Measurements from ENCODE around the gene DOK5. TPM values are rescaled to one million over a fixed set of nuclear protein-coding genes. Genes with fewer than 3 reads are reported as not detected.

Gene DOK5
- total RNA-seq, 2 donors from 2014 or later, result 4.6 to 6.7 TPM

DNA sequence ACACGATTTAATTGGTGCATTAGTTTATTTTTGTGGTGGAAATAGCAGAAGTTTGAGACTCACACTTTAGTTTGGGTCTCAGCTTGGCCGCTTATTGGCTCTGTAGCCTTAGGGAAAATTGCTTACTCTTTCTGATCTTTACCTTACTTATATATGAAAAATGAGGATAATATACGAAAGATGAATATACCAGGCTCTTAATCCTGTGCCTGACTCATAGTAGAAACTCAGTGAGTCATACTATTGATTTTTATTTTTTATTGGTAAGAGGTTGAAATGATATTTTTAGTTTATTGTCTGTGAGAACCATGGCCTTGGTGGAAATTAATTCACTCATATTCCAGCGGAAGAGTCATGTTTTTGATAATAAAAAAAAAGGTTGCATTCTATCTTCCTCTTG, 11.2 kb downstream of the DOK5 start:
- H3K4me3 ChIP-seq (ENCODE audit: low read length), result no peak overlapping the region
- TF ChIP-seq, protein P1, sequence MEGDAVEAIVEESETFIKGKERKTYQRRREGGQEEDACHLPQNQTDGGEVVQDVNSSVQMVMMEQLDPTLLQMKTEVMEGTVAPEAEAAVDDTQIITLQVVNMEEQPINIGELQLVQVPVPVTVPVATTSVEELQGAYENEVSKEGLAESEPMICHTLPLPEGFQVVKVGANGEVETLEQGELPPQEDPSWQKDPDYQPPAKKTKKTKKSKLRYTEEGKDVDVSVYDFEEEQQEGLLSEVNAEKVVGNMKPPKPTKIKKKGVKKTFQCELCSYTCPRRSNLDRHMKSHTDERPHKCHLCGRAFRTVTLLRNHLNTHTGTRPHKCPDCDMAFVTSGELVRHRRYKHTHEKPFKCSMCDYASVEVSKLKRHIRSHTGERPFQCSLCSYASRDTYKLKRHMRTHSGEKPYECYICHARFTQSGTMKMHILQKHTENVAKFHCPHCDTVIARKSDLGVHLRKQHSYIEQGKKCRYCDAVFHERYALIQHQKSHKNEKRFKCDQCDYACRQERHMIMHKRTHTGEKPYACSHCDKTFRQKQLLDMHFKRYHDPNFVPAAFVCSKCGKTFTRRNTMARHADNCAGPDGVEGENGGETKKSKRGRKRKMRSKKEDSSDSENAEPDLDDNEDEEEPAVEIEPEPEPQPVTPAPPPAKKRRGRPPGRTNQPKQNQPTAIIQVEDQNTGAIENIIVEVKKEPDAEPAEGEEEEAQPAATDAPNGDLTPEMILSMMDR (conservative IDR thresholded peaks at IDR 0.05), result no peak
- Mint-ChIP-seq H3K4me1 (no peaks in the 10 kb centered on the region), H3K27me3 (ENCODE audit: insufficient read depth) (no peaks in the 10 kb centered on the region), H3K36me3 (ENCODE audit: low read depth) (no peaks in the 10 kb centered on the region), H3K4me3 (no peak overlapping the region), H3K27ac (no peak overlapping the region), H3K9me3 (no peaks in the 10 kb centered on the region)
- no peaks in the 10 kb centered on the region for H3K36me3 ChIP-seq (ENCODE audit: control insufficient read depth, insufficient read depth, low read length)
- H3K27ac ChIP-seq (ENCODE audit: low read depth, low read length), result no peak overlapping the region
- no peak for DNase-seq
- no peaks in the 10 kb centered on the region for H3K9me3 ChIP-seq (ENCODE audit: control insufficient read depth, low read length)
- no peaks in the 10 kb centered on the region for H3K27me3 ChIP-seq (ENCODE audit: control insufficient read depth, insufficient read depth, low read length, poor library complexity, severe bottlenecking)
- WGBS, 2 experiments (ENCODE audit: insufficient coverage in 1 of 2, insufficient read length in 1 of 2), result 100% methylated on average over 2 of the region's 4 CpGs; no CpG with 5 or more reads in 1 of the 2 experiments
- no peaks in the 10 kb centered on the region for H3K4me1 ChIP-seq (ENCODE audit: control insufficient read depth, insufficient read depth, low read length)
- H3K9ac ChIP-seq (ENCODE audit: extremely low read depth, low read length, poor library complexity, severe bottlenecking), result no peak overlapping the region

DNA sequence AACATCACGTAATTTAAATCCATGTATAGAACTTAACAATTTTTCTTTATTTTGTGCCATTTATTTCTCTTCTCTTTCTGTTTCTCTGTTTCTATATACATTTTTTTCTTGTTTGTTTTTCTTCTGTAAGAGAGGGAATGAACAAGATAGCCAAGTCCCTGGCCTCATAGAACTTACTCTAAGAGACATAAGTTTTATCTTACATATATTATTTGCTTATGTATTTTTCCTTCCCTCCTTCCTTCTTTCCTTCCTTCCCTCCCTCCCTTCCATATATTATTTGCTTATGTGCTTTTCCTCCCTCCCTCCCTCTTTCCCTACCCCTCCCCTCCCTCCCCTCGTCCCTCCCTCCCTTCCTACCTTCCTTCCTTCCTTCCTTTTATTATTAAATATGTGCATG, 13.0 kb downstream of the DOK5 start:
- Histone ChIP-seq H3K36me3 (ENCODE audit: control insufficient read depth, insufficient read depth, low read length) (no peaks in the 10 kb centered on the region), H3K9me3 (ENCODE audit: control insufficient read depth, low read length) (no peaks in the 10 kb centered on the region), H3K4me3 (ENCODE audit: low read length) (no peak overlapping the region), H3K27me3 (ENCODE audit: control insufficient read depth, insufficient read depth, low read length, poor library complexity, severe bottlenecking) (no peaks in the 10 kb centered on the region), H3K4me1 (ENCODE audit: control insufficient read depth, insufficient read depth, low read length) (no peaks in the 10 kb centered on the region), H3K9ac (ENCODE audit: extremely low read depth, low read length, poor library complexity, severe bottlenecking) (no peak overlapping the region), H3K27ac (ENCODE audit: low read depth, low read length) (no peak overlapping the region)
- H3K27ac Mint-ChIP-seq, result no peak overlapping the region
- H3K27me3 Mint-ChIP-seq (ENCODE audit: insufficient read depth), result peaks cover 1% of the 10 kb centered on the region
- no peak for DNase-seq
- no peak overlapping the region for H3K4me3 Mint-ChIP-seq
- H3K4me1 Mint-ChIP-seq, result no peaks in the 10 kb centered on the region
- H3K36me3 Mint-ChIP-seq (ENCODE audit: low read depth), result no peaks in the 10 kb centered on the region
- 92% methylated on average over 1 of the region's 2 CpGs; no CpG with 5 or more reads in 1 of the 2 experiments for WGBS, 2 experiments (ENCODE audit: insufficient coverage in 1 of 2, insufficient read length in 1 of 2)
- H3K9me3 Mint-ChIP-seq, result no peaks in the 10 kb centered on the region
- TF ChIP-seq, protein P1 (conservative IDR thresholded peaks at IDR 0.05), result no peak

DNA sequence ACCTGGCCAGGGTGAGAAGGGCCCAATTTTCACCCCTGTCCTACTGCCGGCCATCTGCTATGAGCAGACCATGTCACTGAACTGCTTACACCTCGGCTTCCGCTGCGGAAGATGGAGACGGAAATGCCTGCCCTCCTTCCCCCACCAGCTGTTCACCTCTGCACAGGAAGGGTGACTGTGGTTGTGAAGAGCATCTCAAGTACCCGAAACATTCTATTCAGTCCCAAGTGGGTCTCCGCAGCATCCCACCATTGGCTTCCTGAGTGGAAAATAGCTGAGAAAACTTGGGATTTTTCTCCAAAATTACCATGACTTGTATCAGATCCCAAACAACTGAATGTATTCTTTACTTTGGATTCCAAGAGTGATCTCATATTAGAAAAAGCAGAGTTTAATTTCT, 16.1 kb downstream of the DOK5 start:
- no peak for DNase-seq
- H3K36me3 Mint-ChIP-seq (ENCODE audit: low read depth), result no peaks in the 10 kb centered on the region
- no peaks in the 10 kb centered on the region for H3K27me3 ChIP-seq (ENCODE audit: control insufficient read depth, insufficient read depth, low read length, poor library complexity, severe bottlenecking)
- TF ChIP-seq, protein P1 (conservative IDR thresholded peaks at IDR 0.05), result no peak
- H3K36me3 ChIP-seq (ENCODE audit: control insufficient read depth, insufficient read depth, low read length), result no peaks in the 10 kb centered on the region
- no peak overlapping the region for H3K9ac ChIP-seq (ENCODE audit: extremely low read depth, low read length, poor library complexity, severe bottlenecking)
- H3K4me3 ChIP-seq (ENCODE audit: low read length), result no peak overlapping the region
- no peaks in the 10 kb centered on the region for H3K9me3 Mint-ChIP-seq
- no peaks in the 10 kb centered on the region for H3K9me3 ChIP-seq (ENCODE audit: control insufficient read depth, low read length)
- H3K27ac Mint-ChIP-seq, result no peak overlapping the region
- H3K27ac ChIP-seq (ENCODE audit: low read depth, low read length), result no peak overlapping the region
- no peak overlapping the region for H3K4me3 Mint-ChIP-seq
- H3K4me1 ChIP-seq (ENCODE audit: control insufficient read depth, insufficient read depth, low read length), result no peaks in the 10 kb centered on the region
- H3K27me3 Mint-ChIP-seq (ENCODE audit: insufficient read depth), result peaks cover 1% of the 10 kb centered on the region
- 97 to 98% methylated on average over 5 to 7 of the region's 7 CpGs for WGBS, 2 experiments (ENCODE audit: insufficient coverage in 1 of 2, insufficient read length in 1 of 2)
- no peaks in the 10 kb centered on the region for H3K4me1 Mint-ChIP-seq

Measured in endodermal cell (in vitro differentiated cells).